WTC11 (cell line): Measurements from ENCODE around the gene SDR9C7.

Experiments used
- CTCF ChIP-seq: fragments of 200-600 bp; IDR thresholded peaks from 2 replicates; pipeline ENCODE4 v1.8.0; 2022; ENCODE audit warnings: antibody characterized with exemption
- SMAD4 ChIP-seq: sonication (generic); formaldehyde crosslinking; IDR thresholded peaks from 2 replicates; pipeline ENCODE4 v1.8.0; 2022; ENCODE audit warnings: mild to moderate bottlenecking, missing genetic modification reagents
- ZNF512 ChIP-seq: sonication (generic); formaldehyde crosslinking; IDR thresholded peaks from 2 replicates; pipeline ENCODE4 v1.8.1; 2022; ENCODE audit warnings: missing genetic modification reagents, borderline replicate concordance

- no peak for TF ChIP-seq CTCF
- no peak for TF ChIP-seq ZNF512 (CRISPR knock-in tag)
- TF ChIP-seq SMAD4 (CRISPR knock-in tag) = no peak
Measured at GRCh38 chr12:56948457-56948777, 14.2 kb upstream of the SDR9C7 start.
